ENCODE measurements around the gene JPH3. TPM values are rescaled to one million over a fixed set of nuclear protein-coding genes. Genes with fewer than 3 reads are reported as not detected.

JPH3 gene
- total RNA-seq, 1 donor from 2014 or later = 0.16 TPM

GRCh38 chr16:87644186-87644585 lies 41.9 kb downstream of the JPH3 start:
- DNase-seq (ENCODE audit: low spot score) = no peak
- Mint-ChIP-seq H3K4me3 (ENCODE audit: low read depth) (no peak overlapping the region), H3K27me3 (ENCODE audit: low read depth) (peaks cover 6% of the 10 kb centered on the region), H3K9me3 (no peaks in the 10 kb centered on the region), H3K27ac (no peak overlapping the region), H3K36me3 (ENCODE audit: low read depth) (no peaks in the 10 kb centered on the region), H3K4me1 (ENCODE audit: low read depth) (no peaks in the 10 kb centered on the region)
- intact Hi-C loops (cut with micrococcal nuclease) = no loop called here

DNA sequence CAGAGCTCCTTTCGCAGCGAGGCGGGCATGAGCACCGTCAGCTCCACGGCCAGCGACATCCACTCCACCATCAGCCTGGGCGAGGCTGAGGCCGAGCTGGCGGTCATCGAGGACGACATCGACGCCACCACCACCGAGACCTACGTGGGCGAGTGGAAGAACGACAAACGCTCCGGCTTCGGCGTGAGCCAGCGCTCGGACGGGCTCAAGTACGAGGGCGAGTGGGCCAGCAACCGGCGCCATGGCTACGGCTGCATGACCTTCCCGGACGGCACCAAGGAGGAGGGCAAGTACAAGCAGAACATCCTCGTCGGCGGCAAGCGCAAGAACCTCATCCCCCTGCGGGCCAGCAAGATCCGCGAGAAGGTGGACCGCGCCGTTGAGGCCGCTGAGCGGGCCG lies 42.3 kb downstream of the JPH3 start:
- Mint-ChIP-seq H3K9me3 (no peaks in the 10 kb centered on the region), H3K27me3 (ENCODE audit: low read depth) (peaks cover 6% of the 10 kb centered on the region), H3K4me1 (ENCODE audit: low read depth) (no peaks in the 10 kb centered on the region), H3K4me3 (ENCODE audit: low read depth) (no peak overlapping the region), H3K36me3 (ENCODE audit: low read depth) (no peaks in the 10 kb centered on the region), H3K27ac (no peak overlapping the region)
- intact Hi-C loops (cut with micrococcal nuclease) = no loop called here
- DNase-seq (ENCODE audit: low spot score) = no peak

DNA sequence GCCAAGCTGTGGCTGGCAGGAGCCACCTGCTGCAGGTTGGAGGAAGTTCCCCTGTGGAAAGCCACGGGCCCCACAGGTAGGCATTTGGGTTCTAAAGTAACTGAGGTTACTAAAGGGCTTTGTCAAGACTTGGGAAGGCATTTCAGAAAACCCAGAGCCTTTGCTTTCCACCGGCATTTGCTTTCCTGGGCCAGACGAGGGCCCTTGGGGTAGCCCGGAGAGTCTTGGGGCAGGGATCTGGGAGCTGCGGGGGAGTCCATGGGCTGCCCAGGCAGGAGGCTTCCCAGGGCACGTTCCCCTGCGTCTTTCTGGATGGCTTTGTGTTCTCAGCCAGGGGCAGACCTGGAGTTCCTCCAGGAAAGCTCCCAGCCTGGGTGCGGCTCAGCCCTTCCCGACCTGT lies 43.5 kb downstream of the JPH3 start:
- Mint-ChIP-seq H3K36me3 (ENCODE audit: low read depth) (no peaks in the 10 kb centered on the region), H3K4me1 (ENCODE audit: low read depth) (no peaks in the 10 kb centered on the region), H3K4me3 (ENCODE audit: low read depth) (no peak overlapping the region), H3K27me3 (ENCODE audit: low read depth) (peaks cover 11% of the 10 kb centered on the region), H3K9me3 (no peaks in the 10 kb centered on the region), H3K27ac (no peak overlapping the region)
- DNase-seq (ENCODE audit: low spot score) = no peak
- intact Hi-C loops (cut with micrococcal nuclease) = no loop called here

DNA sequence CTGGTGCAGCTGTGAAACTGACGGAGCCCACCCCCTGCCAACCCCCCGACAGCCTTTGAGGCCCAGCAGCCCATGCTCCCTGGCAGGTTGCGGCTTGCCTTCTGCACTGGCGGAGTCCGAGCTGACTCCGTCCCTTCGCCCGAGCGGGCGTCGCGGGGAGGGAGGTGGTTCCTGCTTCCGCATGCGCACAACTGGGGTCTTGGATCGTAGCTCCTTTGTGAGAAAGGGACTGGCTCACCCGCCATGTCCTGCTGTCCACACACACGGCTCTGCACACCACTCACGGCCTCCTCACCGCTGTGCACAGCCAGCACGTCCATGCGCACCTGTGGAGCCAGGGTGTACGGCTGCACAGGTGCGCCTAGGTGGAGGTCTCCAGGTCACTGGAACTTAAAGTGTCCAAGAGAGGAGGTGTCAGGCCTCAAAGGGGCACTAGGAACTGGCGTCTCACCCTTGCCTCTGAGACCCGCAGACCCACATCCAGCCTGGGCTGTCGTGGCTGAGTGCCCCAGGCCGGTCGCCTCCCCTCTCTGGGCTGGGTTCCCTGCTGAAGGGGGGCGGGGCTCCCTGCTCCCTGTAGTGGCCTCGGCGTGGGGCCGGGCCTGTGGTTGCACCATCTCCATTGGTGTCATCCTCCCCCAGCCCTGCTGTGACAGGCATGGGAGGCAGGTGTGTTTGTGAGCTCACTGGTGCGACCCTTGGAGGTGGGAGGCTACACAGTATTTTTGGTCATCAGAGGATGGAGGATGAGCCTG lies 45.3 kb downstream of the JPH3 start:
- intact Hi-C loops (cut with micrococcal nuclease) = no loop called here
- Mint-ChIP-seq H3K9me3 (no peaks in the 10 kb centered on the region), H3K27ac (no peak overlapping the region), H3K4me3 (ENCODE audit: low read depth) (no peak overlapping the region), H3K4me1 (ENCODE audit: low read depth) (no peaks in the 10 kb centered on the region), H3K27me3 (ENCODE audit: low read depth) (peaks cover 13% of the 10 kb centered on the region), H3K36me3 (ENCODE audit: low read depth) (no peaks in the 10 kb centered on the region)
- no peak for DNase-seq (ENCODE audit: low spot score)

DNA sequence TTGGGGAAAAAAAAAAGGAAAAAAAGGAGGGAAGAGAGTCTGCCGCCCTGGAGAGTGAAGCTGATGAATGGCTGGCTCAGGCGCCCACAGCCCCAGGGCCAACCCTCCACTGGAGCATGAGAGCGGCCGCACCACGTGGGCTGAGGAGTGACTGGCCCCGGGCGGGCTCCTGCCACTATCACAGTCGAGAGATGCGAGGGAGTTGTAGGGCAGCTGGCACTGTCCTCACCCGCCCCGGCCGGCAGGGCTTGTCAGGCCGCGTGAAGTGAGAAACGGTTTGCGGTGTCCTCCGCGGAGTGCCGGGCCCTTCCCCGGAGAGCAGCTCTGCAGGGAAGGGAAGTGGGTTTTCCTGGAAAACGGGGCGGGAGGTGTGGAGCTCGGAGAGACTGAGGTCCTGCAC lies 45.9 kb downstream of the JPH3 start:
- Mint-ChIP-seq H3K27me3 (ENCODE audit: low read depth) (peaks cover 13% of the 10 kb centered on the region), H3K4me3 (ENCODE audit: low read depth) (no peak overlapping the region), H3K36me3 (ENCODE audit: low read depth) (no peaks in the 10 kb centered on the region), H3K9me3 (no peaks in the 10 kb centered on the region), H3K4me1 (ENCODE audit: low read depth) (no peaks in the 10 kb centered on the region), H3K27ac (no peak overlapping the region)
- no peak for DNase-seq (ENCODE audit: low spot score)
- intact Hi-C loops (cut with micrococcal nuclease) = no loop called here

DNA sequence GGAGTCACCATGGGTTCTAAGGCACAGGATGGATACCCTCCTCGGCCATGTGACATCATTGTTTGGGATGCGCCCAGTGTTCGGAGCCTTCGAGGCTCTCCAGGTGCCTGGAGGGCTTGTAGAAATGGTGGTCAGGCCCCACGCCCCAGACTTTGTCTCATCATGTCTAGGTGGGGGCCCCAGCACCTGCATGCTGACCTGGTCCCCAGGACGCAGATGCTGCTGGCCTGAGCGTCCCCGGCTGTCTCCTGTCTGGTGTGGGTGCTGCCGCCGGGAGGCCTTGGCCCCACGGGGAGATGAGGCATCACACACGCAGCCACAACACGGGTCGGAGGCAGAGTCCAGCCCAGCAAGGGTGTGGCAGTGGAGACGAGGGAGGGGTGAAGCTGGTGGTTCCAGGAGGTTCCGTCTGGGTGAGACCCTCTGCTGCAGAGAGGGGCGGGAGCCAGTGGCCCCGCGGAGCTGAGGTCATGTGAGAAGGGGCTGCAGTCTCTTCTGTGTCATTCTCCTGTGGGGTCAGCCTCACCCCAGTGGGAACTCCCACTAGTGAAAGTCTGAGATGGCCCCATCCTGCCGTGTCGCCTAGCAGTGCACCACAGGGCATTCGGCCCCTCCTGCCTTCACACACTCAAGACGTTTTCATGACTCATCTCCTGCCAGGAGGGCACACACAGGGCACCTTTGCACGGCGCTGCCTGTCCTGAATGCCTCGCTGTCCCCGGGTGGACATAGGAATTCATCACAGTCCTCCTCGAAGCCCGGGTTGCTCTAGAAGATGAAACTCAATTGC lies 46.6 kb downstream of the JPH3 start:
- H3K27me3 Mint-ChIP-seq (ENCODE audit: low read depth) = peaks cover 13% of the 10 kb centered on the region
- no peak overlapping the region for H3K27ac Mint-ChIP-seq
- H3K4me1 Mint-ChIP-seq (ENCODE audit: low read depth) = no peaks in the 10 kb centered on the region
- no peak for DNase-seq (ENCODE audit: low spot score)
- no peak overlapping the region for H3K4me3 Mint-ChIP-seq (ENCODE audit: low read depth)
- intact Hi-C loops (cut with micrococcal nuclease) = no loop called here
- H3K9me3 Mint-ChIP-seq = no peaks in the 10 kb centered on the region
- no peaks in the 10 kb centered on the region for H3K36me3 Mint-ChIP-seq (ENCODE audit: low read depth)

DNA sequence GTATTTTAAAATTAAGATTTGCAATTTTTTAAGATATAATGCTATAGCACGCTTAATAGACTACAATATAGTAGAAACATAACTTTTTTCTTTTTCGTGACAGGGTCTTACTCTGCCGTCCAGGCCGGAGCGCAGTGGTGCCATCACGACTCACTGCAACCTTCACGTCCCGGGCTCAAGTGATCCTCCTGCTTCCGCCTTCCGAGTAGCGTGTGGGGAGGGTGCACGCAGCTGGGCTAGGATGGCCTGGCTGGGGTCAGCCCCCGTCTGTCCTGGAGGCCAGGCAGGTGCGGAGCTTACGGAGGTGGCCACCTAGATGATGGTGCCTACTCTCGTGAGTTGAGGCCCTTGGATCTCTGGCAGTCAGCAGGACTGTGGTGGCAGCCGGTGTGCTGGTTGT lies 50.1 kb downstream of the JPH3 start:
- intact Hi-C loops (cut with micrococcal nuclease) = no loop called here
- Mint-ChIP-seq H3K36me3 (ENCODE audit: low read depth) (no peaks in the 10 kb centered on the region), H3K27ac (no peak overlapping the region), H3K4me1 (ENCODE audit: low read depth) (no peaks in the 10 kb centered on the region), H3K4me3 (ENCODE audit: low read depth) (no peak overlapping the region), H3K9me3 (no peaks in the 10 kb centered on the region), H3K27me3 (ENCODE audit: low read depth) (peaks cover 12% of the 10 kb centered on the region)
- no peak for DNase-seq (ENCODE audit: low spot score)

DNA sequence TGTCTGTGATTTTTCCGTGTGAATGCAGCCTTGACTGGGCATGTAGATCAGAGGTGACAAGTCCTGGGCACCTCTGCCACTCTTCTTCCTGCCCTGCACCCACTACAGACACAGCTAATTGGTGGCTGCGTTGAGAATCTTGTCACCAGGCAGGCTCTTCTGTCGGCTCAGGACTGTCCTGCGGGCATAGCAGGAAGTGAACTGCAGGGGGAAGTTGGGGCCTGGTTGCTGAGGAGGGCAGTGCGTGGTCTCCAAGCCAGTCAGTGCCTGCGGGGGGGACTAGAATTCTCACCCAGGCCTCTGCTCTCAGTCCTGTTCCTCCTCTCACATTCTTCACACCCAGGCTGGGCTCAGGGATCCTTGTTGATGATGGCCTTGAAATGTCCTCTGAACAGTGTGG lies 50.5 kb downstream of the JPH3 start:
- DNase-seq (ENCODE audit: low spot score) = no peak
- H3K4me3 Mint-ChIP-seq (ENCODE audit: low read depth) = no peak overlapping the region
- H3K27ac Mint-ChIP-seq = no peak overlapping the region
- peaks cover 12% of the 10 kb centered on the region for H3K27me3 Mint-ChIP-seq (ENCODE audit: low read depth)
- H3K4me1 Mint-ChIP-seq (ENCODE audit: low read depth) = no peaks in the 10 kb centered on the region
- H3K36me3 Mint-ChIP-seq (ENCODE audit: low read depth) = no peaks in the 10 kb centered on the region
- intact Hi-C loops (cut with micrococcal nuclease) = no loop called here
- no peaks in the 10 kb centered on the region for H3K9me3 Mint-ChIP-seq

DNA sequence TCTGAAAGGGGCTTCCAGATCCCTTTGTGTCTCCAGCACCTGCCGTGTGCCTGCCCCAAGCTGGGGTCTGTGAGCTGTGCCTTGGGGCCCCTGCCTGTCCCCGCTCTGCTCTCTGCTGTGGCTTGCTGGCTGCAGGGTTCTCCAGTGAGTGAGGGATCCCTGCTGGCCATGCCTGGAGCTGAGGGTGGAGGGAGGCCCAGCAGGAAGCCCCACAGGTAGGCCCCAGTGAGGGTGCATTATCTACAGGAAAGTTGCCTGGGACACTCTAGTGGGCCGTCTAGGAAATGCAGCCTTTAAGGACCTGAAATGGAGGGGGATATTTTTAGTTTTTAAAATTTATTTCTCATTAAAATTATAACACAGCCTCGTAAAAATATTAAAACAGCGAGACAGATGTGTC lies 50.9 kb downstream of the JPH3 start:
- H3K4me1 Mint-ChIP-seq (ENCODE audit: low read depth) = no peaks in the 10 kb centered on the region
- no peak overlapping the region for H3K4me3 Mint-ChIP-seq (ENCODE audit: low read depth)
- peaks cover 7% of the 10 kb centered on the region for H3K27me3 Mint-ChIP-seq (ENCODE audit: low read depth)
- no peaks in the 10 kb centered on the region for H3K36me3 Mint-ChIP-seq (ENCODE audit: low read depth)
- DNase-seq (ENCODE audit: low spot score) = no peak
- intact Hi-C loops (cut with micrococcal nuclease) = no loop called here
- H3K27ac Mint-ChIP-seq = no peak overlapping the region
- no peaks in the 10 kb centered on the region for H3K9me3 Mint-ChIP-seq

- Mint-ChIP-seq H3K4me1 (ENCODE audit: low read depth) (no peaks in the 10 kb centered on the region), H3K9me3 (no peaks in the 10 kb centered on the region), H3K4me3 (ENCODE audit: low read depth) (no peak overlapping the region), H3K27ac (no peak overlapping the region), H3K27me3 (ENCODE audit: low read depth) (peaks cover 7% of the 10 kb centered on the region), H3K36me3 (ENCODE audit: low read depth) (no peaks in the 10 kb centered on the region)
- intact Hi-C loops (cut with micrococcal nuclease) = no loop called here
- no peak for DNase-seq (ENCODE audit: low spot score)
Observed at GRCh38 chr16:87654826-87655225, 52.5 kb downstream of the JPH3 start.

DNA sequence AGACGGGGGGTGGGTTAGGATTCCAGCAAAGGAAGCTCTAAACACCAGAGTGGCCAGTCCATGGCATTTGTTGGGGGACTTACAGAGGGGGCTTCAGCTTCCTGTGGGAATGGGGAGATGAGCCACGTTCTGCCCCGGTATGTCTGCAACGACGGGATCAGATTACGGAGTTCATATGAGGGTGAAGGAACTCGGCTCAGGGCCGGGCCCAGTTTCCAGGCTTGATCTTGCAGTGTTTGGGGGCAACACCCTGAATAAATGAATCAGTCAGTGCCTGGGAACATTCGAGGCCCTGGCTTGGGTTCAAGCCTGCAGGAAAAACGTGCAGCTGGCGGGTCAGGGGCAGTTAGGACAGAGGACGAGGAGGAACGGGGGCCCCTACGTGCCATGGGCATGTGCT lies 54.0 kb downstream of the JPH3 start:
- H3K4me3 Mint-ChIP-seq (ENCODE audit: low read depth) = no peak overlapping the region
- no peaks in the 10 kb centered on the region for H3K9me3 Mint-ChIP-seq
- no peaks in the 10 kb centered on the region for H3K36me3 Mint-ChIP-seq (ENCODE audit: low read depth)
- H3K27ac Mint-ChIP-seq = no peak overlapping the region
- intact Hi-C loops (cut with micrococcal nuclease) = no loop called here
- no peak for DNase-seq (ENCODE audit: low spot score)
- no peaks in the 10 kb centered on the region for H3K4me1 Mint-ChIP-seq (ENCODE audit: low read depth)
- no peaks in the 10 kb centered on the region for H3K27me3 Mint-ChIP-seq (ENCODE audit: low read depth)

DNA sequence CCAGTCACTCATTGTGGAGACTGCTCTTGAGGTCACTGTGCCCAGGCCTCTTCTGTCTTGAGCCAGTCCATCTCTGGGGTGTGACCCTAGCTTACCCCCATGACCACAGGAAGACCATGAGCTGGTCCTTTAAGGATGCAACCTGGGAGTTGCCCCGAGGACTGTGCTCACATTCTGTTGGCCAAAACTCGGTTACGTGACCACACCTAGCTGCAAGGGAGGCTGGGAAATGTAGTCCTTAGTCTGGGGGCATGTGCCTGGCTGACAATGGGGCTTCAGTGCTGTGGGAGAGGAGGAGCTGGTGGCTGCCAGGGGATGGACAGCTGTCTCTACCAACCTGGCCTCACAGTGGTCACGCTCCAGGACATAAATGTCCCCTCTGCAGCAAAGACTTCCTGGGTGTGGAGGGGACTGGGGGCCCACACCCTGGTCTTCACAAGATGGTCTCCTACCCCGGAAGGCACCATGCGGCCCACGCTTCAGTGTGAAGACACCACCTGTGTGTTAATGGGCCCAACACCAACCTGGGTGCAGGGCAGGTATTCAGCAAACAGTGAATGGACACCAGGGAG lies 55.4 kb downstream of the JPH3 start:
- no peak overlapping the region for H3K4me3 Mint-ChIP-seq (ENCODE audit: low read depth)
- H3K9me3 Mint-ChIP-seq = no peaks in the 10 kb centered on the region
- H3K36me3 Mint-ChIP-seq (ENCODE audit: low read depth) = no peaks in the 10 kb centered on the region
- no peaks in the 10 kb centered on the region for H3K27me3 Mint-ChIP-seq (ENCODE audit: low read depth)
- intact Hi-C loops (cut with micrococcal nuclease) = no loop called here
- no peaks in the 10 kb centered on the region for H3K4me1 Mint-ChIP-seq (ENCODE audit: low read depth)
- no peak for DNase-seq (ENCODE audit: low spot score)
- no peak overlapping the region for H3K27ac Mint-ChIP-seq

- Mint-ChIP-seq H3K4me3 (ENCODE audit: low read depth) (no peak overlapping the region), H3K27me3 (ENCODE audit: low read depth) (no peaks in the 10 kb centered on the region), H3K9me3 (no peaks in the 10 kb centered on the region), H3K4me1 (ENCODE audit: low read depth) (no peaks in the 10 kb centered on the region), H3K36me3 (ENCODE audit: low read depth) (no peaks in the 10 kb centered on the region), H3K27ac (no peak overlapping the region)
- no peak for DNase-seq (ENCODE audit: low spot score)
- intact Hi-C loops (cut with micrococcal nuclease) = no loop called here
Observed at GRCh38 chr16:87658564-87659225, 56.4 kb downstream of the JPH3 start.

All from activated T-helper 2 cell treated with anti-CD3 and anti-CD28 coated beads, Interferon-gamma antibody, Interleukin-2, Interleukin-4, amounts not matched to agents 10 μg/mL and 5 μg/mL and 100 μg/mL, durations not matched to agents 14 hours and 24 hours and 36 hours (primary cell).